Measurements from ENCODE around the gene TBC1D22A.
"Not testable (repeated sequence)": the region's sequence is repeated elsewhere in the genome, so short reads cannot be mapped to it uniquely, and the experiment has no call there.

Gene TBC1D22A

GRCh38 chr22:47131632-47132427, 369.4 kb downstream of the TBC1D22A start:
- no peak for DNase-seq

GRCh38 chr22:47132428-47132825, 370.0 kb downstream of the TBC1D22A start:
- DNase-seq, result no peak

GRCh38 chr22:47133061-47133969, 370.9 kb downstream of the TBC1D22A start:
- no peak for DNase-seq

DNA sequence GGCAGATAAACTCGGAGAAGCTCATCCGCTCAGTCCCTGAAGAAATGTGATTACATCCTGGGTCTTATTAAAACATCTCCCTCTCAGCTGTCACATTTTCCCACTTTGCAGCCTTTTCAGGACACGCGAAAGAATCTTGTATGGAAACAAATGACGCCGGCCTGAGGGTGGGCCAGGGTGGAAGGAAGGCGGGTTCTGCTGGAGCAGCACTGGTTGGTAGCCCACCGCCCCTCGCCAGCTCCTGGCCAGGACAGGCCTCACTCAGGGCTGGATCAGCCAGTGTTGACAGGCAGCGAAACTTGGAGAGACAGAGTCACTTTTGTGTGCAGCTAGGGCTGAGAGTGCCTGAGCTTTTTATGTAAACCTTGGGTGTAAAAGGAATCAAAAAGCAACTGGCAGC, 371.8 kb downstream of the TBC1D22A start:
- DNase-seq, result no peak

DNA sequence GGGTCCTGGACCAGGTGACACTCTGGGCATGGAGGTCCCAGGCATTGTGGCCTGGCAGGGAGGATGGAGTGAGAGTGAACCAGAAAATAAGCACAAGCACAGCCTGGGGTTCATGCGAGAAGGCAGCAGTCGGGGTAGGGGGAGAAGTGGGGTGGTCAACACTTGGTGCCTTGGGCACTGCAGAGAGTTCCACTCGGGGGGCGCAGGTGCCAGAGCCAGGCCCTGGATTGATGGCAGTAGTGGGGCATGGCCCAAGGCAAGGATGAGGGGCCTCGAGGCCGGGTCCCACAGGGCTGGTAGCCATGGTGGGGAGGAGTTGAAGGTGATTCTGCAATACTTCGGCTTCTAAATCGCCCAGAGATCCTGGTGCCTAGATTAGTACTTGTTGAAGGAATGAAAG, 372.9 kb downstream of the TBC1D22A start:
- no peak for DNase-seq

GRCh38 chr22:47136050-47136449, 373.6 kb downstream of the TBC1D22A start:
- DNase-seq, result no peak

DNA sequence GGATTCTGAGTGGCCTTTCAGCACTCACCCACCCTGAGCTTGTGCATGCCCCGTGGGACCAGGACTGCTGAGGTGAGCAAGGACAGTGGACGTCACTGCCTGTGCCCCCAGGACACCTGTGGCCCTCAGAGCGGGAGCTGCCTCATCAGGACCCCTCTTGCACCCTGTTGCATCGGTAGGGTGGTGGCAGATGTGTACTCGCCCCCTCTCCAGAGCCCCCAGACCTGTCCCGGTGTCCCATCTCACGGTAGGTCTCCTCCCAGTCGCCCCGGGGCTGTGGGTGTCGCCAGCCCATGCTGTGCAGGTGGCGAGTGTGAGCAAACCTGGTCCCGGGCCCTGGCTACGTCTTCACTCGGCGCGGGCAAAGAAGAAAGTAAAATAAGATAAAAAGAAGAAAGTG, 374.2 kb downstream of the TBC1D22A start:
- no peak for DNase-seq

DNA sequence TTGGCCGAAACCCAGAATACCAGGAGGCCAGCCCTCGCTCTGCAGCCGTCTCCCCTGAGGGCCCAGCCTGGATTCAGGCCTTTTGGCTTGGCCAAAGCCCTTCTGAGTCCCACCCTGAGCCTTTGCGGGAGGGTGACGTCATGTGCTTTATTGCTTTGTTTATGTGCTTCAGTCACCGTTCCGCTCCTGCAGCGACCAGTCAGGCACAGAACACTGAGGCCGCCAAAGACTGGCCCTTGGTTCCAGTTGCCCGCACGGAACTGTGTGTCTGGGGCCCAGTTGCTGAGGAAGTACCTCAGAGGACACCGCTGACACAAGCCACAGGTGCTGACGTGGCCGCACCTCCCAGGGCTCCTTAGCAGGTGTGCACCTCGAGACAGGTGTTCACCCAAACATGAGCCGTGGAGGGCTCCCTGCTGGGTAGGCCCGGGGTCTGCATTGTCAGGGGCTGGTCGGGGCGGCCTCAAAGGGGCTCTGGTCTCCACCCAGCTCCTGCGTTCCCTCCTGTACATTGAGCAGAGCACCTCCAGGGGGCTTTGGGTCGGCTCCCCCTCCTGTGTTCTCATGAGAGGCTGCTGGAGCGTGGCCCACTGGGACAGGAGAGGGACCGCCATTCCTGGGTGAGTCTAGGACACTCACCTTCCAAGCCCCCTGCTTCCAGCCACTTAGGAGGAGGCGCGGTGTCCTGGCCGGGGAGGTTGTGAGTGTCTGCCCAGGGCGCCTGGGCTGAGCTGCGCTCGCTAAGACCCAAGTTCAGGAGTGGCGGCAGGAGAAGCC, 376.8 kb downstream of the TBC1D22A start:
- no peak for DNase-seq

DNA sequence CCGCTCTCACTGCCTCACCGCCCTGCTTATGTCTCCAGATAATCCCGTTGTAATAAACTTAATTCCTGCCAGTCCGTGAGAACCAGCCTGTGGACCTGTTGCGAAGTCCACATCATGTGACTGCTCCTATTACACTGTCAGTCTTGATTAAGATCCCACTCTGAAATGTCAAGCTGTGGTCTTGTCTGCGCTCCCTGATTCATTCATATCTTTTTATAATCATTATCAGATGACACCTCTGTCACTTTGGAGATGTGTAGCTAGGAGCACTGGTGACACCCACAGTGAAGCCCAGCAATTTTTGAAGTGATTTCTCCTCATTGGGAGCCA, 377.3 kb downstream of the TBC1D22A start:
- no peak for DNase-seq

DNA sequence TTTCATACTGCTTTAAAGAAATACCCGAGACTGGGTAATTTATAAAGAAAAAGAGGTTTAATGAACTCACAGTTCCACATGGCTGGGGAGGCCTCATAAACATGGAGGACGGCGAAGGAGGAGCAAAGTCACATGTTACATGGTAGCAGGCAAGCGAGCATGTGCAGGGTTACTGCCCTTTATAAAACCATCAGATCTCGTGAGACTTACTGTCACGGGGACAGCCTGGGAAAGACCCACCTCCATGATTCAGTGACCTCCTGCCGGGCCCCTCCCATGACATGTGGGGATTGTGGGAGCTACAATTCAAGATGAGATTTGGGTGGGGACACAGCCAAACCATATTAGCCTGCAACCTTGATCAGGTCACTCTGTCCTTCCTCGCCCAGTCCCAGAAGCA, 378.5 kb downstream of the TBC1D22A start:
- DNase-seq, result not testable (repeated sequence)

DNA sequence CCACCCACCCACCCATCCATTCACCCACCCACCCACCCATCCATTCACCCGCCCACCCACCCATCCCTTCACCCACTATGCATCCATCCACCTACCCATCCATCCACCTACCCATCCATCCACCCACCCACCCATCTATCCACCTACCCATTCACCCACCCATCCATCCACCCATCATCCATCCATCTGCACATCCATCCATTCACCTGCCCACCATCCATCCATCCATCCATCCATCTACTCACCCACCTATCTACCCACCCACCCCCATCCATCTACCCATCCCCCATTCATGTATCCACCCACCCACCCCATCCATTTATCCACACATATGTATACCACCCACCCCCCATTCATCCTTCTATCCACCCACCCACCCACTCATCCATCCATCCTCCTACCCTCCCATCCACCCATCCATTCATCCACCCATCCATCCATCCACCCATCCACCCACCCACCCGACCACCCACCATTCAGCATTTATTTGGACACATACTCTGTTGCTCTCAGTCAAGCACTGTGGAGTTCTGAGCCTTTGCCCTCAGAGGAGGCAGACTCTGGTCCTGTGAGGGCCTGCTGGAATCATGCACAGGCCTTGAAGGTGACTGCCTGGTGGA, 380.1 kb downstream of the TBC1D22A start:
- DNase-seq, result no peak

- DNase-seq, result no peak
Observed at GRCh38 chr22:47143249-47143938, 380.9 kb downstream of the TBC1D22A start.

DNA sequence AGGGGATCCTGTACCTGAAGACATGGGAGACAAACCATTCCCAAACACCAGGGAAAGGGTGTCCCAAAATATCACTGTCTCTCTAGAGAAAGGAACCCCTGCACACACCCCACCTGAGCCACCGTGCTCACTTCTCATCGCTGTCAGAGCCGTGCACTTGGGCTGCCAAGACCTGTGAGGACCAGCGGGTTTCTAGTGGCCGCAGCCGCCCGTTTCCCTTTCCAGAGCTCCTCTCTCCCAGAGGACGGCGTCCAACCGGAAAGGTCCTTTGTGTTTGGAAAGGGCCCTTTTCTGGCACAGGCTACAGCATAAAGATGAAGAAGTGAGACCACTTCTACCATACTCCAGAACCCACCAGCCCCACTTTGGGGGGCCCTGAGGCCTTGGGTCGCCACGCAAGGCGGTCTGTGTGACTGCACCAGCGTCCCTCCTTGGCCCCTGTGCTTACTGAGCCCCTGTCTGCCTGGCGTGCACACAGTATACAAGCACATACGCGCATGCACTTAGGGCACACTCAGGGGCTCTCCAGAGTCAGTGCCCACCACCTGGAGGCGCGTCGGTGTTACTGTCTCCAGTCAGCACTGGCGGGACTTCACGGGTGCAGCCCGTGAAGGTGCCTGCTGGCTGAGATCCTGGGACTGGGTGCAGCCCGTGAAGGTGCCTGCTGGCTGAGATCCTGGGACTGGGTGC, 381.8 kb downstream of the TBC1D22A start:
- no peak for DNase-seq

- no peak for DNase-seq
Observed at GRCh38 chr22:47144791-47145425, 382.5 kb downstream of the TBC1D22A start.

DNA sequence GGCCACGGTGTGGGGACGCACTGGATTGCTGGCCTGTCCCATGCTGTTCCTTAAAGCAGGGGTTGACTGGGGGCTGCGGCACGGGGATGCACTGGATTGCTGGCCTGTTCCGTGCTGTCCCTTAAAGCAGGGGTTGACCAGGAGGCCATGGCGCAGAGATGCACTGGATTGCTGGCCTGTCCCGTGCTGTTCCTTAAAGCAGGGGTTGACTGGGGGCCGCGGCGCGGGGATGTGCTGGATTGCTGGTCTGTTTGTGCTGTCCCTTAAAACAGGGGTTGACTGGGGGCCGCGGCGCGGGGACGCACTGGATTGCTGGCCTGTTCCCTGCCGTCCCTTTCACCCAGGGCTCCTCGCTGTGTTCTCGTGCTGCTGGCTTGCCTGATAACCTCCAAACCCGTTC, 383.4 kb downstream of the TBC1D22A start:
- DNase-seq, result no peak

DNA sequence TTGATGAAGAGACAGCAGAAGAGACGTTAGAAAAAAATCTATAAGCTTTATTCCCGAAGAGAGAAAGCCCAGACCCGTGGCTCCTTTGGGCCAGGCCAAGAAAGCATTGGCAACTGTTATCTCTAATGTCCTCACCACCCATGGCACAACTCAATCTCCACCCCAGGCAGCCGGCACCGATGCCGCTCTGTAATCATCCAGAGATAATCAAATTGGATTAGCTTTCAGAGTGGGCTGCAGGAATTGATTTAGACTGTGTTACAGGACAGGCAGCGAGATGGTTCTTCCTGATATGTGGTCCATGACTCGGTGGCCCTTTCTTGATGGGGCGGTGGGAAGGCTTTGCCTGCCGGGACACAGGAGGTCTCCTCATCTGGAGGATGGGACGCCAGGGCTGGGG, 383.9 kb downstream of the TBC1D22A start:
- DNase-seq, result no peak

DNA sequence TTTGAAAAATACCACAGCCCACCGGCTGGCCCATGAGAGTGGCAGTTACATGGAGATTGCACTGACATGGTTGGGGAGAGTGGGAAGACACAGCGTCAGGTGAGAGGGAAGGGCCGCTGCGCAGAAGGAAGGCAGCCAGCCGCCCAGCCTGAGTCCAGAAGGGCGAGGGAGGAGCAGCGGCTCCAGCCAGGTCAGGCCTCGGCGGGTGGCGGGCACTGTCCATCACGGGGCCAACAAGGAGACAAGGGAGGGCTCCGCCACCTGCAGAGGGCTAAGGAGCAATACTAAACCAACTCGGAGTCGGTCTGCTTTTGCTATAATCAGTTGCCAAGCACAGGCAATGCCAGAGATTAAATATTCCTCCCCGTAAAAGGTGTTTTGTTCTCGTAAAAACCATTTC, 384.5 kb downstream of the TBC1D22A start:
- DNase-seq, result no peak

DNA sequence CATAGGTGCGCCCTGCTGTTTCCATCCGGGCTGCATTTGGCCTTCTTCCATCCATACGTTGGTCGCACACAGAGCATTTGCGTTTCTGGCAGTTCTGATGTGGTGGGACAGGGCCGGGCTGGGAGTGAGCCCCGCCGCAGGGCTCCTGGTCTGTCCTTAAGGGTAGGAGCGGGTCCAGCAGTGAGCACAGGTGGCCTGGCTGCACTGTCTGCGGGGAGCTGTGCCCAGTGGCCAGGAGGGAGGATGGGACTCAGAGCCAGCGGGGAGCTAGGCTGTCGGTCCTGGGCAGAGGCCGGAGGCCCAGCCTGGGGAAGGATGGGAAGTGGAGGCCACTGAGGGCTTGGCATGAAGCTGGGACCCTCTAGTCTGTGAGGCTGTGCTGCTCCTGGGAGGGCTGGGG, 385.1 kb downstream of the TBC1D22A start:
- no peak for DNase-seq

DNA sequence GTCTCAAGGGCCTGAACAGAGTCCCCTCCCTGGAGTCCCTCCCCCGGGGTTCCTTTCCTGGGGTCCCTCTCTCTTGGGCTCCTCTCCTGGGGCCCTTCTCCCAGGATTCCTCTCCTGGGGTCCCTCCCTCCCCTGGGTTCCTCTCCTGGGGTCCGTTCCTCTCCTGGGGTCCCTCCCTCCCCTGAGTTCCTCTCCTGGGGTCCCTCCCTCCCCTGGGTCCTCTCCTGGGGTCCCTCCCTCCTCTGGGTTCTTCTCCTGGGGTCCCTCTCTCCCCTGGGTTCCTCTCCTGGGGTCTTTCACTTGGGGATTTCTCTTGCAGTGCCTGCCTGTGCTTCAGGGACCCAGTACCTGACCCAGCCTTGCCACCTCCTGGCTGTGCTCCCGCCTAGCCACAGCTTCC, 386.1 kb downstream of the TBC1D22A start:
- no peak for DNase-seq

GRCh38 chr22:47148956-47149728, 386.7 kb downstream of the TBC1D22A start:
- no peak for DNase-seq

Data from inflammatory macrophage treated with lipopolysaccharide for 4 hours (primary cell).